H9 (cell line): ENCODE results near the gene CCT3. TPM values are rescaled to one million over a fixed set of nuclear protein-coding genes. Genes with fewer than 3 reads are reported as not detected.
A peak's percentile ranks its signal among the peaks of the same experiment; 100 is the strongest.

ENCODE experiments used
- DNase-seq: peaks from one replicate; pipeline ENCODE4 v3.0.0-alpha.2; 2017
- H2AFZ ChIP-seq: one replicate; pipeline ENCODE4 v1.6.1; 2013; ENCODE audit warnings: mild to moderate bottlenecking, low read length, control low read depth, moderate library complexity
- H2AK5ac ChIP-seq: 2 replicates; pipeline ENCODE4 v1.6.1; 2013; ENCODE audit warnings: low read length, control low read depth, mixed read lengths; ENCODE audit not compliant: insufficient read length
- H2BK120ac ChIP-seq: one replicate; pipeline ENCODE4 v1.6.1; 2013; ENCODE audit warnings: low read depth, mild to moderate bottlenecking, low read length, control low read depth, inconsistent platforms; ENCODE audit not compliant: poor library complexity, severe bottlenecking
- H2BK12ac ChIP-seq: 2 replicates; pipeline ENCODE4 v1.6.1; 2013; ENCODE audit warnings: low read length, control low read depth, mixed read lengths, low read depth; ENCODE audit not compliant: insufficient read length
- H2BK15ac ChIP-seq: 2 replicates; pipeline ENCODE4 v1.6.1; 2013; ENCODE audit warnings: low read depth, low read length, control low read depth
- H2BK20ac ChIP-seq: one replicate; pipeline ENCODE4 v1.6.1; 2013; ENCODE audit warnings: low read depth, mild to moderate bottlenecking, low read length, control low read depth, inconsistent platforms; ENCODE audit not compliant: poor library complexity, severe bottlenecking
- H2BK5ac ChIP-seq: 2 replicates; pipeline ENCODE4 v1.6.1; 2013; ENCODE audit warnings: low read length, control low read depth, mixed read lengths; ENCODE audit not compliant: insufficient read length
- H3K14ac ChIP-seq: 2 replicates; pipeline ENCODE4 v1.6.1; 2013; ENCODE audit warnings: low read length, control low read depth; ENCODE audit not compliant: insufficient read depth
- H3K18ac ChIP-seq: 2 replicates; pipeline ENCODE4 v1.6.1; 2013; ENCODE audit warnings: low read depth, mild to moderate bottlenecking, mixed read lengths, low read length, control low read depth; ENCODE audit not compliant: insufficient read length
- H3K23ac ChIP-seq: 2 replicates; pipeline ENCODE4 v1.6.1; 2013; ENCODE audit warnings: low read length, control low read depth, mixed read lengths, low read depth; ENCODE audit not compliant: insufficient read length
- H3K23me2 ChIP-seq: 2 replicates; pipeline ENCODE4 v1.6.1; 2013; ENCODE audit warnings: low read depth, mild to moderate bottlenecking, mixed read lengths, low read length, control low read depth; ENCODE audit not compliant: insufficient read length, poor library complexity, severe bottlenecking
- H3K27ac ChIP-seq: 2 replicates; pipeline ENCODE4 v1.5.1; 2013; ENCODE audit warnings: low read length, control low read depth, mixed read lengths, low read depth; ENCODE audit not compliant: insufficient read length
- H3K27me3 ChIP-seq: 2 replicates; pipeline ENCODE4 v1.6.1; 2013; ENCODE audit warnings: low read length, control low read depth, inconsistent platforms; ENCODE audit not compliant: insufficient read depth
- H3K4ac ChIP-seq: 2 replicates; pipeline ENCODE4 v1.6.1; 2013; ENCODE audit warnings: low read depth, mild to moderate bottlenecking, control low read depth, inconsistent platforms, low read length, moderate library complexity
- H3K4me1 ChIP-seq: 2 replicates; pipeline ENCODE4 v1.6.1; 2013; ENCODE audit warnings: low read length, control low read depth, inconsistent platforms; ENCODE audit not compliant: insufficient read depth
- H3K4me2 ChIP-seq: 2 replicates; pipeline ENCODE4 v1.6.1; 2013; ENCODE audit warnings: low read length, control low read depth, mixed read lengths; ENCODE audit not compliant: insufficient read length, insufficient read depth
- H3K56ac ChIP-seq: 2 replicates; pipeline ENCODE4 v1.6.1; 2013; ENCODE audit warnings: low read depth, mild to moderate bottlenecking, mixed read lengths, low read length, control low read depth; ENCODE audit not compliant: insufficient read length
- H3K79me1 ChIP-seq: 2 replicates; pipeline ENCODE4 v1.6.1; 2013; ENCODE audit warnings: low read depth, mild to moderate bottlenecking, moderate library complexity, low read length, control low read depth, inconsistent platforms; ENCODE audit not compliant: insufficient read depth, poor library complexity, severe bottlenecking
- H3K79me2 ChIP-seq: 2 replicates; pipeline ENCODE4 v1.6.1; 2013; ENCODE audit warnings: low read length, control low read depth, inconsistent platforms; ENCODE audit not compliant: insufficient read depth
- H3K9ac ChIP-seq: 2 replicates; pipeline ENCODE4 v1.6.1; 2013; ENCODE audit warnings: low read length, control low read depth, mixed read lengths; ENCODE audit not compliant: insufficient read length; ENCODE audit errors: extremely low read depth
- H3K9me3 ChIP-seq: one replicate; pipeline ENCODE4 v1.6.1; 2013; ENCODE audit warnings: low read depth, low read length, inconsistent platforms; ENCODE audit not compliant: control insufficient read depth
- H3T11ph ChIP-seq: one replicate; pipeline ENCODE4 v1.6.1; 2013; ENCODE audit warnings: mild to moderate bottlenecking, low read length, control low read depth, inconsistent platforms
- H4K20me1 ChIP-seq: one replicate; pipeline ENCODE4 v1.6.1; 2013; ENCODE audit not compliant: control insufficient read depth, insufficient read length, insufficient read depth
- H4K5ac ChIP-seq: 2 replicates; pipeline ENCODE4 v1.6.1; 2013; ENCODE audit warnings: low read depth, mild to moderate bottlenecking, mixed read lengths, low read length, control low read depth; ENCODE audit not compliant: insufficient read length
- H4K8ac ChIP-seq: replicated peaks from 2 replicates; pipeline ENCODE4 v1.6.1; 2013; ENCODE audit warnings: low read length, control low read depth, mixed read lengths, low read depth; ENCODE audit not compliant: insufficient read length
- H4K91ac ChIP-seq: 2 replicates; pipeline ENCODE4 v1.6.1; 2013; ENCODE audit warnings: low read depth, mild to moderate bottlenecking, moderate library complexity, mixed read lengths, low read length, control low read depth; ENCODE audit not compliant: insufficient read length
- H3K27ac Mint-ChIP-seq, 3 experiments: 2 replicates in 2 of 3; 3 replicates in 1 of 3; pipeline ENCODE4 v1.8.0; 2020 to 2021; ENCODE audit warnings: mixed read lengths in 3 of 3, mild to moderate bottlenecking in 1 of 3, moderate library complexity in 1 of 3
- H3K27me3 Mint-ChIP-seq: 2 replicates; pipeline ENCODE4 v1.8.0; 2021; ENCODE audit warnings: low read depth, mild to moderate bottlenecking, moderate library complexity, mixed read lengths
- H3K36me3 Mint-ChIP-seq, 3 experiments: 2 replicates in 2 of 3; 3 replicates in 1 of 3; pipeline ENCODE4 v1.8.0; 2020 to 2021; ENCODE audit warnings: low read depth in 3 of 3, mixed read lengths in 3 of 3; ENCODE audit not compliant: insufficient read depth in 1 of 3
- H3K4me1 Mint-ChIP-seq, 2 experiments: 2 replicates each; pipeline ENCODE4 v1.8.0; 2020; ENCODE audit warnings: mixed read lengths in 2 of 2
- H3K4me3 Mint-ChIP-seq, 2 experiments: 2 replicates in 1 of 2; 3 replicates in 1 of 2; pipeline ENCODE4 v1.8.0; 2020 to 2021; ENCODE audit warnings: mild to moderate bottlenecking in 2 of 2, mixed read lengths in 2 of 2, moderate library complexity in 1 of 2
- H3K9me3 Mint-ChIP-seq, 2 experiments: 2 replicates in 1 of 2; 3 replicates in 1 of 2; pipeline ENCODE4 v1.8.0; 2020; ENCODE audit warnings: mild to moderate bottlenecking in 2 of 2, mixed read lengths in 2 of 2, moderate library complexity in 1 of 2
- WGBS: extraction: QIAGEN DNeasy Blood & Tissue Kit; methylation state at CpG from one replicate; pipeline ENCODE4 v1.1.7; 2013; ENCODE audit warnings: missing lambda C conversion rate, low lambda C conversion rate, mixed read lengths; ENCODE audit not compliant: insufficient read length; ENCODE audit errors: extremely low coverage; 5-methylcytosine and 5-hydroxymethylcytosine counted together
- total RNA-seq: library from RNA; stranded (reverse); gene quantifications from 2 replicates; pipeline ENCODE4 v1.2.1, GENCODE V29; 2021
- TF ChIP-seq, protein P1 (sequence below): fragments of 200-600 bp; sonication (generic); conservative IDR thresholded peaks from 3 replicates; pipeline ENCODE4 v1.8.0; 2021; ENCODE audit warnings: antibody characterized with exemption, mild to moderate bottlenecking

CCT3 gene
- total RNA-seq, 1 experiment from 2014 or later, result 524 TPM

DNA sequence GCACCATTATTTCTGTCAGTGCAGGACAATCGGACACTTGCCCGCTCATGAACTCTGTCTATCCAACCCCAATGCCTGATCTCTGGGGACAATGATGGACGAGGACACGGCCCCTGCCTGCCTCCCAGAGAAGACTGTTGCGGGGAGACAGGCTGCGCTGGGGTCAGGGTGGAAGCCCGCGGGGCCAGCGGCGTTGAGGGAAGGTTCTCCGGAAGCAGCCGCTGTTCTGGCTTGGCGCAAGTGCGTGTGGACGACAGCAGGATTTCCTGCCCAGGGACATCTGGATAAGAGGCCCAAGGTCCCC lies 49.7 kb upstream of the CCT3 start:
- Histone ChIP-seq H3K4me2 (peak overlapping the region; percentile 25), H2AFZ (no peak overlapping the region), H3K79me2 (no peaks in the 10 kb centered on the region), H4K20me1 (no peaks in the 10 kb centered on the region), H3K14ac (no peak overlapping the region), H3K9ac (no peak overlapping the region), H3K79me1 (no peaks in the 10 kb centered on the region), H3K23me2 (peaks cover 6% of the 10 kb centered on the region), H3K9me3 (no peaks in the 10 kb centered on the region), H4K8ac (no peak overlapping the region), H3K27ac (no peak overlapping the region), H2AK5ac (no peak overlapping the region), H2BK120ac (no peak overlapping the region), H2BK12ac (no peak overlapping the region), H3K23ac (no peak overlapping the region), H3K4me1 (peaks cover 1% of the 10 kb centered on the region; the same call in 1 of the 2 replicates), H3K56ac (no peak overlapping the region), H2BK20ac (no peak overlapping the region), H4K5ac (no peak overlapping the region), H3K27me3 (peaks cover 4% of the 10 kb centered on the region; the same call in 1 of the 2 replicates), H3K18ac (no peak overlapping the region), H2BK5ac (no peak overlapping the region), H3K4ac (no peak overlapping the region), H3T11ph (no peak overlapping the region), H4K91ac (no peak overlapping the region), H2BK15ac (no peak overlapping the region)
- H3K4me3 Mint-ChIP-seq, result peak overlapping the region; percentile 51 to 56; a peak in 3 of 5 replicates
- H3K36me3 Mint-ChIP-seq, result no peaks in the 10 kb centered on the region; a peak in 2 of 7 replicates
- no CpG with 5 or more reads among the region's 15 CpGs for WGBS
- peaks cover 49 to 60% of the 10 kb centered on the region in 2 experiments for H3K4me1 Mint-ChIP-seq
- H3K9me3 Mint-ChIP-seq, result no peaks in the 10 kb centered on the region
- DNase-seq, result no peak
- TF ChIP-seq, protein P1, sequence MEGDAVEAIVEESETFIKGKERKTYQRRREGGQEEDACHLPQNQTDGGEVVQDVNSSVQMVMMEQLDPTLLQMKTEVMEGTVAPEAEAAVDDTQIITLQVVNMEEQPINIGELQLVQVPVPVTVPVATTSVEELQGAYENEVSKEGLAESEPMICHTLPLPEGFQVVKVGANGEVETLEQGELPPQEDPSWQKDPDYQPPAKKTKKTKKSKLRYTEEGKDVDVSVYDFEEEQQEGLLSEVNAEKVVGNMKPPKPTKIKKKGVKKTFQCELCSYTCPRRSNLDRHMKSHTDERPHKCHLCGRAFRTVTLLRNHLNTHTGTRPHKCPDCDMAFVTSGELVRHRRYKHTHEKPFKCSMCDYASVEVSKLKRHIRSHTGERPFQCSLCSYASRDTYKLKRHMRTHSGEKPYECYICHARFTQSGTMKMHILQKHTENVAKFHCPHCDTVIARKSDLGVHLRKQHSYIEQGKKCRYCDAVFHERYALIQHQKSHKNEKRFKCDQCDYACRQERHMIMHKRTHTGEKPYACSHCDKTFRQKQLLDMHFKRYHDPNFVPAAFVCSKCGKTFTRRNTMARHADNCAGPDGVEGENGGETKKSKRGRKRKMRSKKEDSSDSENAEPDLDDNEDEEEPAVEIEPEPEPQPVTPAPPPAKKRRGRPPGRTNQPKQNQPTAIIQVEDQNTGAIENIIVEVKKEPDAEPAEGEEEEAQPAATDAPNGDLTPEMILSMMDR, result no peak
- peaks cover 50% of the 10 kb centered on the region for H3K27me3 Mint-ChIP-seq
- H3K27ac Mint-ChIP-seq, result no peak overlapping the region
